Karpas-422 (cell line): ENCODE measurements around the gene OR2C3. TPM values are rescaled to one million over a fixed set of nuclear protein-coding genes. Genes with fewer than 3 reads are reported as not detected.
"Not testable (repeated sequence)": the region's sequence is repeated elsewhere in the genome, so short reads cannot be mapped to it uniquely, and the experiment has no call there.

Experiments used
- DNase-seq: peaks from one replicate; pipeline ENCODE4 v3.0.0-alpha.2; 2015
- H2AFZ ChIP-seq: fragments of 200-600 bp; sonication (generic); 2 replicates; pipeline ENCODE4 v1.6.1; 2014; ENCODE audit warnings: antibody characterized with exemption, low read length, mixed read lengths
- H3K27ac ChIP-seq: fragments of 200-600 bp; sonication (generic); 2 replicates; pipeline ENCODE4 v1.5.1; 2014; ENCODE audit warnings: mild to moderate bottlenecking, low read length, moderate library complexity
- H3K27me3 ChIP-seq: fragments of 200-600 bp; sonication (generic); 2 replicates; pipeline ENCODE4 v1.6.1; 2014; ENCODE audit warnings: low read length, mixed read lengths
- H3K36me3 ChIP-seq: fragments of 200-600 bp; sonication (generic); 2 replicates; pipeline ENCODE4 v1.6.1; 2014; ENCODE audit warnings: low read length, mixed read lengths; ENCODE audit not compliant: insufficient read depth
- H3K4me1 ChIP-seq: fragments of 200-600 bp; sonication (generic); 2 replicates; pipeline ENCODE4 v1.6.1; 2014; ENCODE audit warnings: mild to moderate bottlenecking, low read length, mixed read lengths
- H3K4me2 ChIP-seq: fragments of 200-600 bp; sonication (generic); 2 replicates; pipeline ENCODE4 v1.6.1; 2014; ENCODE audit warnings: low read length, low read depth, mild to moderate bottlenecking; ENCODE audit not compliant: poor library complexity, severe bottlenecking
- H3K4me3 ChIP-seq: fragments of 200-600 bp; sonication (generic); 2 replicates; pipeline ENCODE4 v1.5.1; 2014; ENCODE audit warnings: mild to moderate bottlenecking, antibody characterized with exemption, low read length, mixed read lengths
- H3K79me2 ChIP-seq: fragments of 200-600 bp; sonication (generic); 2 replicates; pipeline ENCODE4 v1.6.1; 2014; ENCODE audit warnings: mild to moderate bottlenecking, low read length, mixed read lengths
- H3K9ac ChIP-seq: fragments of 200-600 bp; sonication (generic); 2 replicates; pipeline ENCODE4 v1.6.0; 2014; ENCODE audit warnings: low read length
- H3K9me2 ChIP-seq: fragments of 200-600 bp; sonication (generic), shearing (Covaris generic); replicated peaks from 2 replicates; pipeline ENCODE4 v1.6.0; 2014; ENCODE audit warnings: mild to moderate bottlenecking, low read length, moderate library complexity; ENCODE audit not compliant: insufficient read depth
- H3K9me3 ChIP-seq: fragments of 300-700, 200-600 bp; sonication (generic); 2 replicates; pipeline ENCODE4 v1.6.1; 2014; ENCODE audit warnings: low read length, mixed read lengths
- H4K20me1 ChIP-seq: fragments of 200-600 bp; sonication (generic); 2 replicates; pipeline ENCODE4 v1.6.1; 2014; ENCODE audit warnings: mild to moderate bottlenecking, antibody characterized with exemption, low read length, low read depth; ENCODE audit not compliant: insufficient read depth
- total RNA-seq: library from RNA; depleted of rRNA; stranded (reverse); fragments of >200 nt; shearing (Covaris generic); gene quantifications from 2 replicates; pipeline ENCODE4 v1.2.3, GENCODE V29; 2014; ENCODE audit warnings: low replicate concordance; rRNA removed

OR2C3 gene
- total RNA-seq, 1 experiment from 2014 or later: not detected

DNA sequence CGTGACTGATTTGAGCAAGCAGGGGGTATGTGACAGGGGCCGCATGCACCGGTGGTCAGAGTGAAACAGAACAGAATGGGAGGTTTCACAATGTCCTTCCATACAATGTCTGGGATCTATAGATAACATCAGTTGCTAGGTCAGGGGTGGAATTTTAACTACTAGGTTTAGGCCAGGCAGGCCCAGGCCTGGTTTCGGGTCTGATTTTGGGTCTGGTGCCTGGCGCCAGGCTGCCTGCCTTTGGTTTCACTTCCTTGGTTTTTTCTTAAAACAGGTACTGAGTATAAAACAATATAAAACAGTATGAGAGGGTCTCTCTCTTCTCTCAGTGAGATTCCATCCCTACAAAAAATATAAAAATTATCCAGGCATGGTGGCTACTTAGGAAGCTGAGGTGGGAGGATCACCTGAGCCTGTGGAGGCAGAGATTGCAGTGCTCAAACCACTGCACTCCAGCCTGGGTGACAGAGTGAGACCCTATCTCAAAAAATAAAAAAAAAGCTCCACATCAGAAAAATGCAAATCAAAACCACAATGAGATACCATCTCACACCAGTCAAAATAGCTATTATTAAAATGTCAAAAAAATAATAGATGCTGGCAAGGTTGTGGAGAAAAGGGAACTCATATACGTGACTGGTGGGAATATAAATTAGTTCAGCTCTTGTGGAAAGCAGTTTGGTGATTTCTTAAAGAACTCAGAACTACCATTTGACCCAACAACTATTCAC, 59.7 kb downstream of the OR2C3 start:
- not testable (repeated sequence) for H3K4me3 ChIP-seq, H3K36me3 ChIP-seq, H2AFZ ChIP-seq, H3K9me3 ChIP-seq, H3K9ac ChIP-seq, H3K4me2 ChIP-seq, H3K79me2 ChIP-seq, H3K9me2 ChIP-seq, H3K27me3 ChIP-seq, H4K20me1 ChIP-seq, H3K27ac ChIP-seq
- peaks cover 14% of the 10 kb centered on the region for H3K4me1 ChIP-seq
- peak; percentile 48 for DNase-seq

DNA sequence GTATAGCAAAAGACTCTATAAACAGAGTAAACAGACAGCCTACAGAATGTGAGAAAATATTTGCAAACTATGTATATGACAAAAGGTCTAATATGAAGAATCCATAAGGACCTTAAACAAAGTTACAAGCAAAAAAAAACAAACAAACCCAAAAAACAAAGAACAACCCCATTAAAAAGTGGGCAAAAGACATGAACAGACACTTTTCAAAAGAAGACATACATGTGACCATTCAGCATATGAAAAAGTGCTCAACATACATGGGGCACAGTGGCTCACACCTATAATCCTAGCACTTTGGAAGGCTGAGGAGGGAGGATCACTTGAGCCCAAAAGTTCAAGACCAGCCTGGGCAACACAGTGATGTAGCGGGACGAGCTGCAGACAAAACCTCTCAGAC, 60.4 kb downstream of the OR2C3 start:
- H3K79me2 ChIP-seq: no peaks in the 10 kb centered on the region
- DNase-seq: no peak
- H3K4me2 ChIP-seq: no peak overlapping the region
- H3K9ac ChIP-seq: no peak overlapping the region
- H3K27ac ChIP-seq: no peak overlapping the region
- no peaks in the 10 kb centered on the region for H4K20me1 ChIP-seq
- no peaks in the 10 kb centered on the region for H3K27me3 ChIP-seq
- peaks cover 14% of the 10 kb centered on the region for H3K4me1 ChIP-seq
- H3K4me3 ChIP-seq: no peak overlapping the region
- no peaks in the 10 kb centered on the region for H3K9me2 ChIP-seq
- H3K9me3 ChIP-seq: no peaks in the 10 kb centered on the region
- H2AFZ ChIP-seq: no peak overlapping the region
- H3K36me3 ChIP-seq: no peaks in the 10 kb centered on the region

Other genes starting within 250 kb of the OR2C3 start
- 28.6 and 75.1 TPM in 2 replicates for gene ZNF496, start 204.6 kb downstream of the OR2C3 start, total RNA-seq
- gene NLRP3, start 120.3 kb downstream of the OR2C3 start, total RNA-seq: not detected in 2 replicates
- not detected in 2 replicates for gene OR2B11, start 78.3 kb downstream of the OR2C3 start, total RNA-seq
- gene GCSAML, start 12.7 kb upstream of the OR2C3 start, total RNA-seq: not detected in 2 replicates
- gene OR2G2, start 51.9 kb upstream of the OR2C3 start, total RNA-seq: not detected in 2 replicates
- gene OR2G3, start 69.1 kb upstream of the OR2C3 start, total RNA-seq: not detected in 2 replicates
- gene OR13G1, start 143.3 kb upstream of the OR2C3 start, total RNA-seq: not detected in 2 replicates
- gene OR6F1, start 180.2 kb upstream of the OR2C3 start, total RNA-seq: not detected in 2 replicates
- not detected in 2 replicates for gene OR14K1, start 202.2 kb upstream of the OR2C3 start, total RNA-seq
- not detected in 2 replicates for gene OR14A2, start 211.7 kb upstream of the OR2C3 start, total RNA-seq
- not detected in 2 replicates for gene OR1C1, start 224.1 kb upstream of the OR2C3 start, total RNA-seq